ENCODE results near the gene VSTM4. TPM values are rescaled to one million over a fixed set of nuclear protein-coding genes. Genes with fewer than 3 reads are reported as not detected.

The VSTM4 gene
- total RNA-seq, 1 donor from 2014 or later = 19.5 TPM

DNA sequence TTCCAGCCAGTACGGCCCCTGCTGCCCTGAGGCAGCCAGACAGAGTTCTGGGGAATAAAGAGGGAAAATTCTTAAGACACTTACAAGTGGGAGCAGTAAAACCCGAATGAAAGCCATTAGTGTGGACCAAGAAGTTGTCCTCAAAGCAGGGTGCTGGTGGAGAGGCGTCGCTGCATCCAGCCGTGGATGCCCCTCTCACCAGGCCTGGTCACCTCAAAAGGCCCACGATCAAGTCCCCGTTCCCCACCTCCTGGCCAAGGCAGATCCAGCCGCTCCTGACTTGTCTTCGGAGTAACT is 656 bp downstream of the VSTM4 start:
- Histone ChIP-seq H3K27ac (peak overlapping the region; percentile 74), H3K4me1 (peaks cover 15% of the 10 kb centered on the region), H3K36me3 (no peaks in the 10 kb centered on the region), H3K27me3 (no peaks in the 10 kb centered on the region), H3K4me3 (peak overlapping the region; percentile 62), H3K9me3 (no peaks in the 10 kb centered on the region)
- intact Hi-C loops (cut with DNase I) = no loop called here
- DNase-seq (no peak), ATAC-seq (no peak)
- TF ChIP-seq, protein P1, sequence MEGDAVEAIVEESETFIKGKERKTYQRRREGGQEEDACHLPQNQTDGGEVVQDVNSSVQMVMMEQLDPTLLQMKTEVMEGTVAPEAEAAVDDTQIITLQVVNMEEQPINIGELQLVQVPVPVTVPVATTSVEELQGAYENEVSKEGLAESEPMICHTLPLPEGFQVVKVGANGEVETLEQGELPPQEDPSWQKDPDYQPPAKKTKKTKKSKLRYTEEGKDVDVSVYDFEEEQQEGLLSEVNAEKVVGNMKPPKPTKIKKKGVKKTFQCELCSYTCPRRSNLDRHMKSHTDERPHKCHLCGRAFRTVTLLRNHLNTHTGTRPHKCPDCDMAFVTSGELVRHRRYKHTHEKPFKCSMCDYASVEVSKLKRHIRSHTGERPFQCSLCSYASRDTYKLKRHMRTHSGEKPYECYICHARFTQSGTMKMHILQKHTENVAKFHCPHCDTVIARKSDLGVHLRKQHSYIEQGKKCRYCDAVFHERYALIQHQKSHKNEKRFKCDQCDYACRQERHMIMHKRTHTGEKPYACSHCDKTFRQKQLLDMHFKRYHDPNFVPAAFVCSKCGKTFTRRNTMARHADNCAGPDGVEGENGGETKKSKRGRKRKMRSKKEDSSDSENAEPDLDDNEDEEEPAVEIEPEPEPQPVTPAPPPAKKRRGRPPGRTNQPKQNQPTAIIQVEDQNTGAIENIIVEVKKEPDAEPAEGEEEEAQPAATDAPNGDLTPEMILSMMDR (IDR thresholded peaks at IDR 0.05) = no peak

DNA sequence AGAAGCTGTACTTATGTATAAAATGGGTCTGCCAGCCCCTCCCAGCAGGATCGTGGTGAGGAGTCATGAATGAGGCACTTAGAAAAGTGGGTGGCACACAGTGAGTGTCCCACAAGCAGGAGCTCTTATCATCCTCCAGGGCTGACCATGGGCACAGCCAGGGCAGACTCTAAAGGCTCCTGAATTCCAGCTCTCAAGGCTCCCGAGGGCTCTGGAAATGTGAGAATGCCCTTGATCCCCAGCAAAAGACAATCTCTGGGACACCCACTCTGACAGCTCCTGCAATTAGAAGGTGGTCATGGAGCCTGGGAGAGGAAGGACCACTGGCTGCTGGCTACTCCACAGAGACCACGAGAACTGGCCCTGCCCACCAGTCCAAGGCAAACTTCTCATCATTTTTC is 1.6 kb downstream of the VSTM4 start:
- TF ChIP-seq, protein P1 (IDR thresholded peaks at IDR 0.05) = no peak
- Histone ChIP-seq H3K4me1 (peaks cover 23% of the 10 kb centered on the region), H3K27ac (peak overlapping the region; percentile 20), H3K27me3 (no peaks in the 10 kb centered on the region), H3K4me3 (peak overlapping the region; percentile 62), H3K9me3 (no peaks in the 10 kb centered on the region), H3K36me3 (no peaks in the 10 kb centered on the region)
- intact Hi-C loops (cut with DNase I) = no loop called here
- ATAC-seq (peak; percentile 29), DNase-seq (peak; percentile 46)

DNA sequence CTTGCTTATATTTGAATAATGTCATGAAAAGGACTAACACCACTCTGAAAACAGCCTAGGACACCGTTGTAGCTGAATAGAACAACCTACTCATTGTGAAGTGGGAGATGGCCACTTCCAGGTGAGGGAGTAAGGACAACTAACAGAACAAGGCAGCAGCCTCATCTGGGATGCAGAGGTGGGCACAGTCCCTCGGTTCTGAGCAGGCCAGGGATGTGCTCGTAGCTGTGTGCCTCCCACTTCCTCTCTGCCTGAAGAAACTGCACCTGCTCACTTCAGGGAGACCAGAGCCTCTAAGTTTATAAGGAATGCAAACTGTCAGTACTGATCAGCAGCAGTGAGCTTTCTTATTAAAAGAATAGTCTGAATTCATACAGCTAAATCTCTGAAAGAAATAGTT is 2.5 kb downstream of the VSTM4 start:
- no peak for ATAC-seq
- Histone ChIP-seq H3K36me3 (no peaks in the 10 kb centered on the region), H3K27me3 (no peaks in the 10 kb centered on the region), H3K4me3 (peak overlapping the region; percentile 62), H3K9me3 (no peaks in the 10 kb centered on the region), H3K4me1 (peaks cover 23% of the 10 kb centered on the region), H3K27ac (no peak overlapping the region)
- DNase-seq = no peak
- TF ChIP-seq, protein P1 (IDR thresholded peaks at IDR 0.05) = no peak
- intact Hi-C loops (cut with DNase I) = no loop called here

DNA sequence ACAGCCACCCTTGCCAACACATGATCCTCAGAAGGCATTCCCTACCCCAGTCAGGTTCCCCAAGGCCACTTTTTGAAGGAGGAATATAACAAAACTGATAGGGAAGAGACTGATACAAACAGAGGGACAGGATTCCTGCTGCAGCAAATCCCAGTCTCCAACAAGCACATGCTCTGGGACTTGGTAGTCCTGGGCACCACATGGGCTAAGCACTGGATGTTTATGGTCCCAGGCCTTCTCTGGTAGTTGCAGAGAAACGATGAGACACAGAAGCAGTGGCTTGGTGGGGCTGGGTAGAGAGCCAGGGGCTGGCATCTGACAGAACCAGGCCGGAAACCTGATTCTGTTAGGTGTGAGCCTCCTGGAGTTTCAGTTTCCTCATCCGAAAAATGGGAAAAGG is 3.2 kb downstream of the VSTM4 start:
- peaks cover 29% of the 10 kb centered on the region for H3K4me1 ChIP-seq
- TF ChIP-seq, protein P1 (IDR thresholded peaks at IDR 0.05) = no peak
- intact Hi-C loops (cut with DNase I) = no loop called here

DNA sequence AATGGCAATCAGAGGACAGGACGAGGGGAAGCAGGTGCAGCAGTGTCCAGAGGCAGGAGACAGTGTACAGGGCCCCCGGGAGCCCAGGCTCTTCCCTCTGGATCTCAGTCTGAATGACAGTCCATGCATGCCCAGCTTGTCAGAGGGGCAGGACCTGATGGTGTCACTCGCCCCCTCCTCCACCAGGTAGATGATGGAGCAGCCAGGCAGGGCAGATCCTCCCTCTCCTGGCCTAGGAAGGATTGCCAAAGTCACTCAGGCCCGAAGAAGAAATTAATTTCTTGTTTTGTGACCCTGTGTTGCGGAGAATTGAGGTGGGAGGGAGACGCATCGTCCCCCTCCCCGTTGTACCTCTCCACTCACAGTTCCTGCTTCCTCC is 4.0 kb downstream of the VSTM4 start:
- no peaks in the 10 kb centered on the region for H3K36me3 ChIP-seq
- no peaks in the 10 kb centered on the region for H3K9me3 ChIP-seq
- TF ChIP-seq, protein P1 (IDR thresholded peaks at IDR 0.05) = no peak
- H3K4me3 ChIP-seq = no peak overlapping the region
- no peak overlapping the region for H3K27ac ChIP-seq
- peaks cover 37% of the 10 kb centered on the region for H3K4me1 ChIP-seq
- no peak for ATAC-seq
- intact Hi-C loops (cut with DNase I) = no loop called here
- no peak for DNase-seq
- no peaks in the 10 kb centered on the region for H3K27me3 ChIP-seq

More for the DNA sequence above, 3.2 kb downstream of the VSTM4 start:
- Histone ChIP-seq H3K36me3 (no peaks in the 10 kb centered on the region), H3K27ac (no peak overlapping the region), H3K4me3 (no peak overlapping the region), H3K27me3 (no peaks in the 10 kb centered on the region), H3K9me3 (no peaks in the 10 kb centered on the region)
- no peak for ATAC-seq
- DNase-seq = no peak

DNA sequence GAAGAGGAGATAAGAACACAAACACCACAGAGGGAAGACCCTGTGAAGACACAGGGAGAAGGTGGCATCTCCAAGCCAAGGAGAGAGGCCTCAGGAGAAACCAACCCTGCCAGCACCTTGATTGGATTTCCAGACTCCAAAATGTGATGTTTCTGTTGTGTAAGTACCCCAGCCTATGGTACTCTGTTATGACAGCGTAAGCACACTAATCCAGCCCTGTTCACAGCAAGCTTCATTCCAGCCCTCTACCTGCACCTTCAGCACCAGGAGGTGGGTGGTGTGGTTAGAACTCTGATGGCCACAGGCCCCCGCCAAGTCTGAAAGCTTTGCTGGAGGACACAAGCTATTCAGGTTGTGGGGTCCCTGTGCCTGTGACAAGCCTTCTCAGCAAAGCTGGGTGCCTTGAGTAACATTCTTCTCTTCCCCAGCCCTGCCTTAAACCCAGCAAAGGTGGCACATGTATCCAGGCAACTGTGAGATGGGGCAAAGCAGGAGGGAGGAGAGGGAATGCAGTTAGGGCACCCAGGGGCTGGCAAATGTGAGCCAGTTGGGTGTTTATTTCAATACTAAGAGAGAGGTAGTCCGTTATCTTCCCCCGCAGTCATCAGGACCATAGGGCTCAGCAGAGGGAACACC is 4.5 kb downstream of the VSTM4 start:
- peak overlapping the region; percentile 26 for H3K27ac ChIP-seq
- H3K27me3 ChIP-seq = no peaks in the 10 kb centered on the region
- DNase-seq = peak; percentile 34
- H3K4me3 ChIP-seq = no peak overlapping the region
- H3K36me3 ChIP-seq = no peaks in the 10 kb centered on the region
- ATAC-seq = no peak
- no peaks in the 10 kb centered on the region for H3K9me3 ChIP-seq
- peaks cover 40% of the 10 kb centered on the region for H3K4me1 ChIP-seq
- intact Hi-C loops (cut with DNase I) = no loop called here
- TF ChIP-seq, protein P1 (IDR thresholded peaks at IDR 0.05) = no peak
